Hippocampal formation (tissue), 2 donors: ENCODE measurements around the gene LGR5.

Experiments
- DNase-seq, 2 donors: peaks; one replicate each; lab custom pipeline; 2025; lab: John Stamatoyannopoulos, UW

The LGR5 gene

GRCh38 chr12:71439613-71440344 is at the start of gene LGR5:
Gene LGR5, plus strand, starts transcription at chr12:71439798. Its CDS starts 283 bp downstream, at chr12:71440081.
- DNase-seq: peak; percentile 67 to 88

GRCh38 chr12:71392521-71393145 is 47.0 kb upstream of the LGR5 start:
- peak in 1 of 2 donors; percentile 42 for DNase-seq

GRCh38 chr12:71393625-71394024 is 46.0 kb upstream of the LGR5 start:
- no peak for DNase-seq

GRCh38 chr12:71397433-71397954 is 42.1 kb upstream of the LGR5 start:
- no peak for DNase-seq

GRCh38 chr12:71399197-71399596 is 40.4 kb upstream of the LGR5 start:
- no peak for DNase-seq

- DNase-seq: no peak
Measured at GRCh38 chr12:71400481-71400880, 39.1 kb upstream of the LGR5 start.

- no peak for DNase-seq
Measured at GRCh38 chr12:71405884-71406283, 33.7 kb upstream of the LGR5 start.

GRCh38 chr12:71407732-71408131 is 31.9 kb upstream of the LGR5 start:
- DNase-seq: no peak

- DNase-seq: no peak
Measured at GRCh38 chr12:71410844-71411243, 28.8 kb upstream of the LGR5 start.

GRCh38 chr12:71411635-71412034 is 28.0 kb upstream of the LGR5 start:
- DNase-seq: no peak

GRCh38 chr12:71415336-71416231 is 24.0 kb upstream of the LGR5 start:
- peak in 1 of 2 donors; percentile 55 for DNase-seq

- no peak for DNase-seq
Measured at GRCh38 chr12:71417181-71417580, 22.4 kb upstream of the LGR5 start.

GRCh38 chr12:71420775-71421406 is 18.7 kb upstream of the LGR5 start:
- DNase-seq: no peak

GRCh38 chr12:71425568-71426299 is 13.9 kb upstream of the LGR5 start:
- no peak for DNase-seq

GRCh38 chr12:71426300-71427047 is 13.1 kb upstream of the LGR5 start:
- no peak for DNase-seq

- DNase-seq: no peak
Measured at GRCh38 chr12:71430756-71431155, 8.8 kb upstream of the LGR5 start.

- no peak for DNase-seq
Measured at GRCh38 chr12:71431991-71432390, 7.6 kb upstream of the LGR5 start.

GRCh38 chr12:71432936-71433335 is 6.7 kb upstream of the LGR5 start:
- DNase-seq: no peak

- no peak for DNase-seq
Measured at GRCh38 chr12:71436696-71437095, 2.9 kb upstream of the LGR5 start.

- no peak for DNase-seq
Measured at GRCh38 chr12:71438670-71439361, 782 bp upstream of the LGR5 start.
